ENCODE data around the gene ENOPH1. TPM values are rescaled to one million over a fixed set of nuclear protein-coding genes. Genes with fewer than 3 reads are reported as not detected.

Gene ENOPH1
- polyA plus RNA-seq, 1 donor from 2014 or later, result 159 TPM

GRCh38 chr4:82493721-82494425 lies 63.5 kb downstream of the ENOPH1 start:
- Histone ChIP-seq H3K36me3 (ENCODE audit: insufficient read depth, low read length) (no peaks in the 10 kb centered on the region), H3K79me2 (replicated peaks; ENCODE audit: insufficient read depth, low read length) (no peaks in the 10 kb centered on the region), H2AFZ (ENCODE audit: low read depth, low read length) (no peak overlapping the region), H3K4me3 (ENCODE audit: low read length) (no peak overlapping the region), H3K9me2 (ENCODE audit: insufficient read depth, low read length) (no peaks in the 10 kb centered on the region), H3F3A (ENCODE audit: insufficient read depth, low read length, poor library complexity, severe bottlenecking) (no peaks in the 10 kb centered on the region), H3K9ac (ENCODE audit: low read length) (no peak overlapping the region), H3K27ac (ENCODE audit: low read length) (no peak overlapping the region), H3K9me3 (ENCODE audit: low read length) (no peaks in the 10 kb centered on the region), H3K4me2 (ENCODE audit: low read length) (no peak overlapping the region), H3K27me3 (ENCODE audit: insufficient read depth, low read depth, low read length) (no peaks in the 10 kb centered on the region), H4K20me1 (ENCODE audit: insufficient read depth) (no peaks in the 10 kb centered on the region)
- TF ChIP-seq POLR2AphosphoS5 (IDR thresholded peaks at IDR 0.05) (no peak), EZH2 (IDR thresholded peaks at IDR 0.05; ENCODE audit: borderline replicate concordance, insufficient read depth, low read length, poor library complexity, severe bottlenecking) (no peak), MXI1 (conservative IDR thresholded peaks at IDR 0.05; ENCODE audit: poor library complexity, severe bottlenecking) (no peak), CTCF (IDR thresholded peaks at IDR 0.05; ENCODE audit: poor library complexity, severe bottlenecking) (no peak), RAD21 (conservative IDR thresholded peaks at IDR 0.05) (no peak), EP300 (conservative IDR thresholded peaks at IDR 0.05; ENCODE audit: poor library complexity, severe bottlenecking) (no peak), TAF1 (IDR thresholded peaks at IDR 0.05; ENCODE audit: low read depth) (no peak), REST (IDR thresholded peaks at IDR 0.05; ENCODE audit: borderline replicate concordance) (no peak), SMC3 (conservative IDR thresholded peaks at IDR 0.05; ENCODE audit: poor library complexity) (no peak)

- Histone ChIP-seq H2AFZ (ENCODE audit: low read depth, low read length) (no peak overlapping the region), H3K36me3 (ENCODE audit: insufficient read depth, low read length) (no peaks in the 10 kb centered on the region)
Observed at GRCh38 chr4:82495666-82496065, 65.3 kb downstream of the ENOPH1 start.

More at GRCh38 chr4:82495666-82496065, 65.3 kb downstream of the ENOPH1 start:
- Histone ChIP-seq H3K4me2 (ENCODE audit: low read length) (no peak overlapping the region), H3K4me3 (ENCODE audit: low read length) (no peak overlapping the region), H4K20me1 (ENCODE audit: insufficient read depth) (no peaks in the 10 kb centered on the region), H3F3A (ENCODE audit: insufficient read depth, low read length, poor library complexity, severe bottlenecking) (peaks cover 6% of the 10 kb centered on the region), H3K9me2 (ENCODE audit: insufficient read depth, low read length) (no peaks in the 10 kb centered on the region), H3K27me3 (ENCODE audit: insufficient read depth, low read depth, low read length) (no peaks in the 10 kb centered on the region), H3K9ac (ENCODE audit: low read length) (no peak overlapping the region), H3K9me3 (ENCODE audit: low read length) (no peaks in the 10 kb centered on the region), H3K79me2 (replicated peaks; ENCODE audit: insufficient read depth, low read length) (no peaks in the 10 kb centered on the region), H3K27ac (ENCODE audit: low read length) (no peak overlapping the region)
- TF ChIP-seq REST (IDR thresholded peaks at IDR 0.05; ENCODE audit: borderline replicate concordance) (no peak), POLR2AphosphoS5 (IDR thresholded peaks at IDR 0.05) (no peak), CTCF (IDR thresholded peaks at IDR 0.05; ENCODE audit: poor library complexity, severe bottlenecking) (no peak)
